KMS-11 (cell line): ENCODE measurements around the gene CTDNEP1.

Experiments
- H2AFZ ChIP-seq: fragments of 200-600 bp; sonication (generic); 2 replicates; pipeline ENCODE4 v1.6.1; 2016; ENCODE audit warnings: antibody characterized with exemption, mixed run types, low read depth
- H3K27ac ChIP-seq: fragments of 200-600 bp; sonication (generic); 2 replicates; pipeline ENCODE4 v1.6.1; 2016; ENCODE audit warnings: mild to moderate bottlenecking, mixed run types
- H3K27me3 ChIP-seq: fragments of 200-600 bp; sonication (generic); 2 replicates; pipeline ENCODE4 v1.6.1; 2017; ENCODE audit warnings: mild to moderate bottlenecking, low read depth, mixed run types, moderate library complexity; ENCODE audit not compliant: insufficient read depth
- H3K36me3 ChIP-seq: fragments of 200-600 bp; sonication (generic); 2 replicates; pipeline ENCODE4 v1.6.1; 2017; ENCODE audit warnings: mild to moderate bottlenecking, mixed run types; ENCODE audit not compliant: insufficient read depth
- H3K4me1 ChIP-seq: fragments of 200-600 bp; sonication (generic); 2 replicates; pipeline ENCODE4 v1.6.1; 2016; ENCODE audit warnings: mild to moderate bottlenecking, low read depth, mixed run types; ENCODE audit not compliant: poor library complexity, severe bottlenecking
- H3K4me2 ChIP-seq: fragments of 200-600 bp; sonication (generic); 2 replicates; pipeline ENCODE4 v1.7.0; 2016; ENCODE audit warnings: mild to moderate bottlenecking, mixed run types
- H3K4me3 ChIP-seq: fragments of 200-600 bp; sonication (generic); IDR thresholded peaks from 2 replicates; pipeline ENCODE4 v1.6.1; 2017; ENCODE audit warnings: low read depth, low read length, mixed read lengths; ENCODE audit not compliant: insufficient read depth
- H3K79me2 ChIP-seq: fragments of 200-600 bp; sonication (generic); 2 replicates; pipeline ENCODE4 v1.6.1; 2016; ENCODE audit warnings: low read depth, mixed run types; ENCODE audit not compliant: insufficient read depth
- H3K9ac ChIP-seq: fragments of 200-600 bp; sonication (generic); 2 replicates; pipeline ENCODE4 v1.6.1; 2016; ENCODE audit warnings: mild to moderate bottlenecking, mixed run types
- H4K20me1 ChIP-seq: fragments of 200-600 bp; sonication (generic); 2 replicates; pipeline ENCODE4 v1.6.1; 2016; ENCODE audit warnings: mild to moderate bottlenecking, mixed run types; ENCODE audit not compliant: insufficient read depth
- TF ChIP-seq, protein P1 (sequence below): fragments of 200-600 bp; sonication (generic); conservative IDR thresholded peaks from 2 replicates; pipeline ENCODE4 v1.6.1; 2017; ENCODE audit warnings: low read depth, mild to moderate bottlenecking, antibody characterized with exemption, low read length, moderate library complexity, mixed read lengths

Gene CTDNEP1

GRCh38 chr17:7260651-7261378 lies 9.3 kb upstream of the CTDNEP1 start:
- no peaks in the 10 kb centered on the region for H4K20me1 ChIP-seq
- no peak overlapping the region for H3K27ac ChIP-seq
- no peaks in the 10 kb centered on the region; the same call in 1 of the 2 replicates for H3K27me3 ChIP-seq
- TF ChIP-seq, protein P1, sequence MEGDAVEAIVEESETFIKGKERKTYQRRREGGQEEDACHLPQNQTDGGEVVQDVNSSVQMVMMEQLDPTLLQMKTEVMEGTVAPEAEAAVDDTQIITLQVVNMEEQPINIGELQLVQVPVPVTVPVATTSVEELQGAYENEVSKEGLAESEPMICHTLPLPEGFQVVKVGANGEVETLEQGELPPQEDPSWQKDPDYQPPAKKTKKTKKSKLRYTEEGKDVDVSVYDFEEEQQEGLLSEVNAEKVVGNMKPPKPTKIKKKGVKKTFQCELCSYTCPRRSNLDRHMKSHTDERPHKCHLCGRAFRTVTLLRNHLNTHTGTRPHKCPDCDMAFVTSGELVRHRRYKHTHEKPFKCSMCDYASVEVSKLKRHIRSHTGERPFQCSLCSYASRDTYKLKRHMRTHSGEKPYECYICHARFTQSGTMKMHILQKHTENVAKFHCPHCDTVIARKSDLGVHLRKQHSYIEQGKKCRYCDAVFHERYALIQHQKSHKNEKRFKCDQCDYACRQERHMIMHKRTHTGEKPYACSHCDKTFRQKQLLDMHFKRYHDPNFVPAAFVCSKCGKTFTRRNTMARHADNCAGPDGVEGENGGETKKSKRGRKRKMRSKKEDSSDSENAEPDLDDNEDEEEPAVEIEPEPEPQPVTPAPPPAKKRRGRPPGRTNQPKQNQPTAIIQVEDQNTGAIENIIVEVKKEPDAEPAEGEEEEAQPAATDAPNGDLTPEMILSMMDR: no peak
- H3K79me2 ChIP-seq: no peaks in the 10 kb centered on the region
- H3K4me2 ChIP-seq: peak overlapping the region; percentile 21; the same call in 1 of the 2 replicates
- no peaks in the 10 kb centered on the region for H3K4me1 ChIP-seq
- no peak overlapping the region for H3K4me3 ChIP-seq
- no peak overlapping the region for H3K9ac ChIP-seq
- peak overlapping the region; percentile 34; the same call in 1 of the 2 replicates for H2AFZ ChIP-seq
- H3K36me3 ChIP-seq: no peaks in the 10 kb centered on the region

- Histone ChIP-seq H3K79me2 (no peaks in the 10 kb centered on the region), H3K4me3 (no peak overlapping the region), H2AFZ (no peak overlapping the region), H4K20me1 (no peaks in the 10 kb centered on the region), H3K36me3 (no peaks in the 10 kb centered on the region), H3K27me3 (no peaks in the 10 kb centered on the region; the same call in 1 of the 2 replicates), H3K4me1 (no peaks in the 10 kb centered on the region), H3K9ac (no peak overlapping the region), H3K27ac (no peak overlapping the region), H3K4me2 (no peak overlapping the region)
- TF ChIP-seq, protein P1: no peak
These were observed 8.6 kb upstream of the CTDNEP1 start for GRCh38 chr17:7260151-7260550.

DNA sequence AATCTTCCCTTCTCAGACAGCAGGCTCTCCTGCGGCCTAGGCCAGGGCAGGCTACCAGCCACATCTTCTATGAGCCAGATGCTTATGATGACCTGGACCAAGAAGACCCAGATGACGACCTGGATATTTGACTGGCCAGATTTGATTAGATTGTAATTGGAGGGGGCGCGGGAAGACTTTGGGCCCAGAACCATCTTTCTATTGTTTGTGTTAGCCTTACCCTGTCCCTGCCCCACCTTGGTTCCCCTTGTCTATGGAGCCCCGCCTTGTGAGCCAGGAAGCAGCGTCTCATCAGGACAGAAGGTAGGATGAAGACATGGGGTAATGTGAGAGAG lies 8.0 kb upstream of the CTDNEP1 start:
- TF ChIP-seq, protein P1: no peak
- H3K4me2 ChIP-seq: no peak overlapping the region
- H4K20me1 ChIP-seq: no peaks in the 10 kb centered on the region
- H3K36me3 ChIP-seq: no peaks in the 10 kb centered on the region
- H3K27me3 ChIP-seq: no peaks in the 10 kb centered on the region; the same call in 1 of the 2 replicates
- H3K4me3 ChIP-seq: no peak overlapping the region
- H3K27ac ChIP-seq: no peak overlapping the region
- no peak overlapping the region for H3K9ac ChIP-seq
- no peaks in the 10 kb centered on the region for H3K4me1 ChIP-seq
- H2AFZ ChIP-seq: no peak overlapping the region
- H3K79me2 ChIP-seq: no peaks in the 10 kb centered on the region

DNA sequence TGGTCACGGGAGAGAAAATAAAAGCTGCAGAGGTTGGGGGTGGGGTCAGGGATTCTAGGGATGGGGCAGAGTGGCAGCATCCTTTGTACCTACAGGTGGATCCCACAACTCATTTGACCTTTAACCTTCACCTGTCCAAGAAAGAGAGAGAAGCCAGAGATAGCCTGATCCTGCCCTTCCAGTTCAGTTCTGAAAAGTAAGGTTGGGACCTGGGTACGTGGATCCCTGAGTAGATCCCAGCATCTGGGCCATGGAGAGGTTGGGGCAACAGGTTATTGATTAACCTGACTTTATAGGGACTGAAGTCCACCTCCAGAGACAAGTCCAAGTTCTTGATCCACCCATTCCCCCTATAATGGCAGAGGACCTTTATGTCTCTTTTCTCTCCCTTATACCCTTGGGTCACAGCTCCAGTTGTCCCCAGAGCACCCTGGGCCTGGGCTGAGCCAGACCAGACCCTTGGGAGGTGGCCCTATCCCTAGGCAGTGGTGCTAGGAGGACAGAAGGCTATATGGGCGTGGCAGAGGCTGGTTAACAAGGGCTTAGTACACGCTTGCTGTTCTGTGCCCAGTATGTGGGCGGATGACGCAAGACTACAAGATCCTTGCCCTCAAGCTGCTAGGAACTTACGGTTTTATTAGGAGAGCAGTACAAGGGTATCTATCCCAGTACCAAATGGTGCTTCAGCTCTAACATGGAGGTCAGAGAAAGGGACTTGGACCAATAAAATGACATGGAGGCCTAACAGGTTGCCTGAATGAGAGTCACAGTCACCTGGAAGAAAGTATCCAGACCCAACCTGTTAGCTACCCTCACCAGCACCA lies 7.4 kb upstream of the CTDNEP1 start:
- no peaks in the 10 kb centered on the region; the same call in 1 of the 2 replicates for H3K27me3 ChIP-seq
- TF ChIP-seq, protein P1: no peak
- H3K79me2 ChIP-seq: no peaks in the 10 kb centered on the region
- H3K4me1 ChIP-seq: no peaks in the 10 kb centered on the region
- no peak overlapping the region for H3K9ac ChIP-seq
- no peak overlapping the region for H3K4me2 ChIP-seq
- no peak overlapping the region for H2AFZ ChIP-seq
- H4K20me1 ChIP-seq: no peaks in the 10 kb centered on the region
- H3K27ac ChIP-seq: no peak overlapping the region
- no peaks in the 10 kb centered on the region for H3K36me3 ChIP-seq
- H3K4me3 ChIP-seq: no peak overlapping the region
